DMS53 treated with DMSO at 0.1 percent for 48 hours (cell line): ENCODE measurements around the gene BABAM2.
"Not testable (repeated sequence)": the region's sequence is repeated elsewhere in the genome, so short reads cannot be mapped to it uniquely, and the experiment has no call there.

ENCODE experiments used
- DNase-seq: peaks from one replicate; lab custom pipeline; 2025; ENCODE audit not compliant: unreplicated experiment; lab: John Stamatoyannopoulos, UW

The BABAM2 gene

GRCh38 chr2:28228434-28228995 is 338.0 kb downstream of the BABAM2 start:
- DNase-seq: no peak

- DNase-seq: no peak
Observed at GRCh38 chr2:28231110-28231631, 340.6 kb downstream of the BABAM2 start.

GRCh38 chr2:28232295-28232694 is 341.8 kb downstream of the BABAM2 start:
- DNase-seq: no peak

GRCh38 chr2:28233164-28233676 is 342.7 kb downstream of the BABAM2 start:
- peak; percentile 22 for DNase-seq

- no peak for DNase-seq
Observed at GRCh38 chr2:28234807-28235206, 344.3 kb downstream of the BABAM2 start.

GRCh38 chr2:28239207-28239606 is 348.7 kb downstream of the BABAM2 start:
- no peak for DNase-seq

- no peak for DNase-seq
Observed at GRCh38 chr2:28240937-28241336, 350.4 kb downstream of the BABAM2 start.

GRCh38 chr2:28247290-28247689 is 356.8 kb downstream of the BABAM2 start:
- no peak for DNase-seq

GRCh38 chr2:28247734-28248133 is 357.2 kb downstream of the BABAM2 start:
- no peak for DNase-seq

GRCh38 chr2:28248511-28248910 is 358.0 kb downstream of the BABAM2 start:
- no peak for DNase-seq

GRCh38 chr2:28250006-28250405 is 359.5 kb downstream of the BABAM2 start:
- DNase-seq: no peak

GRCh38 chr2:28251337-28251736 is 360.8 kb downstream of the BABAM2 start:
- DNase-seq: no peak

GRCh38 chr2:28252311-28252710 is 361.8 kb downstream of the BABAM2 start:
- DNase-seq: no peak

- no peak for DNase-seq
Observed at GRCh38 chr2:28253543-28253942, 363.0 kb downstream of the BABAM2 start.

GRCh38 chr2:28255231-28255630 is 364.7 kb downstream of the BABAM2 start:
- not testable (repeated sequence) for DNase-seq

GRCh38 chr2:28257182-28257581 is 366.7 kb downstream of the BABAM2 start:
- no peak for DNase-seq

GRCh38 chr2:28259226-28259625 is 368.7 kb downstream of the BABAM2 start:
- not testable (repeated sequence) for DNase-seq

- no peak for DNase-seq
Observed at GRCh38 chr2:28263690-28264089, 373.2 kb downstream of the BABAM2 start.

- DNase-seq: no peak
Observed at GRCh38 chr2:28267282-28267681, 376.8 kb downstream of the BABAM2 start.

GRCh38 chr2:28268386-28268785 is 377.9 kb downstream of the BABAM2 start:
- DNase-seq: no peak

- peak; percentile 0 for DNase-seq
Observed at GRCh38 chr2:28269019-28269784, 378.7 kb downstream of the BABAM2 start.

GRCh38 chr2:28270456-28271152 is 380.1 kb downstream of the BABAM2 start:
- no peak for DNase-seq
